Vagina (tissue), 2 donors: ENCODE measurements around the gene DNAJC11.

ENCODE experiments used
- POLR2AphosphoS5 ChIP-seq, 2 donors: sonication (generic); formaldehyde crosslinking; IDR thresholded peaks; one replicate each; pipeline ENCODE4 v1.9.0; 2017; ENCODE audit warnings: antibody characterized with exemption in 2 of 2, mild to moderate bottlenecking in 2 of 2, low read depth in 1 of 2; ENCODE audit not compliant: insufficient read depth in 1 of 2
- TF ChIP-seq, protein P1 (sequence below), 3 experiments: fragments of 450-650 bp in 2 of 3; fragments of 200-600 bp in 1 of 3; sonication (generic) in 1 of 3; IDR thresholded peaks; one replicate each; pipeline ENCODE4 v1.5.1; 2017 to 2019; ENCODE audit warnings: antibody characterized with exemption in 3 of 3, mild to moderate bottlenecking in 2 of 3, moderate library complexity in 2 of 3

DNA sequence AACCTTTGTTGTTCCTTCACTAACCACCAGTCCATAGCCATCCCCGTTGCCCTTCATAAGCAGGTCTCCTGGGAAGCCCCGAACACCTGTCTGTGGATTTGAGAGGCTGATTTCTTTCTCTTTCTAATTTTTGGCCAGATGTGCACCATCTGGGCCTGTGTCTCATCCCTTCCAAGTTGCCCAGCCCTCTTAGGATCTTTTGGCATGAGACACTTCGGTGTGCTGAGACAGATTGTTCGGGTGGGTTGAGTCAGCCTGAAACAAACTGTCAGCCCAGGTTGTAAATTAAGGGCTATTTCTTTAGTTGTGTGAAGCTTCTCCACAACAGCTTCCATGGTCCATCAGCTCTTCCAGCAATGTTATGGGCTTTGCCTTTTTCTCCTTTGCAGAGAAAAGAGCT is 1.4 kb upstream of the DNAJC11 start:
- TF ChIP-seq, protein P1, sequence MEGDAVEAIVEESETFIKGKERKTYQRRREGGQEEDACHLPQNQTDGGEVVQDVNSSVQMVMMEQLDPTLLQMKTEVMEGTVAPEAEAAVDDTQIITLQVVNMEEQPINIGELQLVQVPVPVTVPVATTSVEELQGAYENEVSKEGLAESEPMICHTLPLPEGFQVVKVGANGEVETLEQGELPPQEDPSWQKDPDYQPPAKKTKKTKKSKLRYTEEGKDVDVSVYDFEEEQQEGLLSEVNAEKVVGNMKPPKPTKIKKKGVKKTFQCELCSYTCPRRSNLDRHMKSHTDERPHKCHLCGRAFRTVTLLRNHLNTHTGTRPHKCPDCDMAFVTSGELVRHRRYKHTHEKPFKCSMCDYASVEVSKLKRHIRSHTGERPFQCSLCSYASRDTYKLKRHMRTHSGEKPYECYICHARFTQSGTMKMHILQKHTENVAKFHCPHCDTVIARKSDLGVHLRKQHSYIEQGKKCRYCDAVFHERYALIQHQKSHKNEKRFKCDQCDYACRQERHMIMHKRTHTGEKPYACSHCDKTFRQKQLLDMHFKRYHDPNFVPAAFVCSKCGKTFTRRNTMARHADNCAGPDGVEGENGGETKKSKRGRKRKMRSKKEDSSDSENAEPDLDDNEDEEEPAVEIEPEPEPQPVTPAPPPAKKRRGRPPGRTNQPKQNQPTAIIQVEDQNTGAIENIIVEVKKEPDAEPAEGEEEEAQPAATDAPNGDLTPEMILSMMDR (IDR thresholded peaks at IDR 0.05), result no peak
- no peak for TF ChIP-seq POLR2AphosphoS5 (IDR thresholded peaks at IDR 0.05; ENCODE audit: insufficient read depth in 1 of 2, low read depth in 1 of 2)
